HepG2 (cell line): Measurements from ENCODE around the gene MFF. TPM values are rescaled to one million over a fixed set of nuclear protein-coding genes. Genes with fewer than 3 reads are reported as not detected.

Experiments used
- ARNTL ChIP-seq: sonication (generic); formaldehyde crosslinking; IDR thresholded peaks from 2 replicates; pipeline ENCODE4 v1.4.0; 2020; ENCODE audit warnings: mild to moderate bottlenecking, missing genetic modification reagents
- EEA1 ChIP-seq: sonication (generic); formaldehyde crosslinking; IDR thresholded peaks from 2 replicates; pipeline ENCODE4 v1.5.1; 2020; ENCODE audit warnings: mild to moderate bottlenecking, missing genetic modification reagents, borderline replicate concordance
- FOXK2 ChIP-seq: fragments of 450-650 bp; IDR thresholded peaks from 2 replicates; pipeline ENCODE4 v1.6.1; 2016
- KDM1A ChIP-seq: IDR thresholded peaks from 2 replicates; pipeline ENCODE4 v1.6.1; 2016; ENCODE audit warnings: missing compliant biosample characterization
- MAF1 ChIP-seq: sonication (generic); formaldehyde crosslinking; IDR thresholded peaks from 2 replicates; pipeline ENCODE4 v1.5.0; 2020; ENCODE audit warnings: missing genetic modification reagents, borderline replicate concordance
- ZNF136 ChIP-seq: sonication (generic); formaldehyde crosslinking; IDR thresholded peaks from 2 replicates; pipeline ENCODE4 v1.8.1; 2022; ENCODE audit warnings: low read depth, mild to moderate bottlenecking, moderate library complexity, missing genetic modification reagents
- ZNF143 ChIP-seq: sonication (generic); formaldehyde crosslinking; IDR thresholded peaks from 2 replicates; pipeline ENCODE4 v1.4.0; 2020; ENCODE audit warnings: missing genetic modification reagents
- ZNF790 ChIP-seq: sonication (generic); formaldehyde crosslinking; IDR thresholded peaks from 2 replicates; pipeline ENCODE4 v1.8.0; 2022; ENCODE audit warnings: missing genetic modification reagents, mild to moderate bottlenecking, borderline replicate concordance
- polyA plus RNA-seq, 8 experiments: library from polyadenylated mRNA; depleted of rRNA in 3 of 8; stranded (reverse) in 7 of 8; unstranded in 1 of 8; fragments of >200 nt; fragmentation: Illumina TruSeq in 4 of 8; extraction: Trizol in 4 of 8; gene quantifications; 2 replicates each; pipeline versions ENCODE4 v1.2.1 to v1.2.3, GENCODE V29; 2011 to 2016; ENCODE audit warnings: low read depth in 4 of 8, missing spikeins in 1 of 8, mixed read lengths in 1 of 8; ENCODE audit not compliant: insufficient read depth in 1 of 8
- total RNA-seq, 5 experiments: library from RNA; depleted of rRNA; stranded (reverse); fragments of >200 nt; fragmentation: Illumina TruSeq; extraction: Trizol; gene quantifications; 2 replicates each; pipeline ENCODE4 v1.2.3, GENCODE V29; 2016; ENCODE audit warnings: low read depth in 1 of 5
- TF ChIP-seq, protein P1 (sequence below): sonication (generic); formaldehyde crosslinking; IDR thresholded peaks from 2 replicates; pipeline ENCODE4 v1.9.0; 2021; ENCODE audit warnings: missing genetic modification reagents, borderline replicate concordance
- TF ChIP-seq, protein P2 (sequence below): sonication (generic); formaldehyde crosslinking; IDR thresholded peaks from 2 replicates; pipeline ENCODE4 v1.4.0; 2020; ENCODE audit warnings: missing genetic modification reagents, borderline replicate concordance
- TF ChIP-seq, protein P3 (sequence below), 2 experiments: sonication (generic) in 1 of 2; formaldehyde crosslinking in 1 of 2; IDR thresholded peaks; 2 replicates each; pipeline versions ENCODE4 v1.4.0 to v1.6.1; 2016 to 2020; ENCODE audit warnings: borderline replicate concordance in 1 of 2, low read depth in 1 of 2, mild to moderate bottlenecking in 1 of 2, missing genetic modification reagents in 1 of 2
- TF ChIP-seq, protein P4 (sequence below): sonication (generic); formaldehyde crosslinking; IDR thresholded peaks from 2 replicates; pipeline ENCODE4 v1.4.0; 2020; ENCODE audit warnings: missing genetic modification reagents
- TF ChIP-seq, protein P5 (sequence below): sonication (generic); formaldehyde crosslinking; conservative IDR thresholded peaks from 2 replicates; pipeline ENCODE4 v1.8.1; 2023; ENCODE audit warnings: missing genetic modification reagents

Gene MFF
- total and polyA plus RNA-seq, 2 of the 13 experiments (the other 11 are each of a cell fraction or from before 2014, with no cell fraction given), result 81.9 to 156 TPM

DNA sequence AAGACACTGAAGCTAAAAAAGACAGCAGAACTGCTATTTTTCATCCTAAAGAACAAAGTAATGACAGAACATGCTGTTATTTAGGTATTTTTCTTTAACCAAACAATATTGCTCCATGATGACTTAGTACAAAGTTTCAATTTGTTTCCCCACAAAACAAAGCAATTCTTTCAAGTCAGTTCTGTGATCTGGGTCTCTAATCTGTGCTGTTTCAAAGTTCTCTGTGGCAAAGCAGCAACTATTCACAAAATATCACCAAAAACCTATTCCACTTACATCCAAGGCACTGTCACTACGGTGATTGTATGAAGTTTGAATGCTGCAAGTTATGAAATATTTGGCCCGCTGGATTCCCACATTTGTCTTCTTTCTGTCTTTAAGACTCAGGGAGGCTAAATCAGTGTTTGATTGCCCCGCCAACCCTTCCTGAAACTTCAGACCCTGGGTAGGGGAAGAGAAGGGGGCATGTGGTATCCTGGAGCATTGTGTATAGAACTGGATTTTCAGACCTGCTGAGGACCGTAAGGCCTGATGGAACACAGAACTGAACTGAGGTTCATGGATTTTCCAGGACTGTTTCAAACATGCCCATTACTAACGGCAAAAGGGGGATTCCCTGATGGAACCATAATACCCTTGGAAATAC is 13.1 kb upstream of the MFF start (continued):
- no peak for TF ChIP-seq ZNF143 (CRISPR knock-in tag)
- no peak for TF ChIP-seq EEA1
- no peak for TF ChIP-seq FOXK2
- no peak for TF ChIP-seq MAF1
- TF ChIP-seq ARNTL (CRISPR knock-in tag), result no peak
- TF ChIP-seq, protein P1, sequence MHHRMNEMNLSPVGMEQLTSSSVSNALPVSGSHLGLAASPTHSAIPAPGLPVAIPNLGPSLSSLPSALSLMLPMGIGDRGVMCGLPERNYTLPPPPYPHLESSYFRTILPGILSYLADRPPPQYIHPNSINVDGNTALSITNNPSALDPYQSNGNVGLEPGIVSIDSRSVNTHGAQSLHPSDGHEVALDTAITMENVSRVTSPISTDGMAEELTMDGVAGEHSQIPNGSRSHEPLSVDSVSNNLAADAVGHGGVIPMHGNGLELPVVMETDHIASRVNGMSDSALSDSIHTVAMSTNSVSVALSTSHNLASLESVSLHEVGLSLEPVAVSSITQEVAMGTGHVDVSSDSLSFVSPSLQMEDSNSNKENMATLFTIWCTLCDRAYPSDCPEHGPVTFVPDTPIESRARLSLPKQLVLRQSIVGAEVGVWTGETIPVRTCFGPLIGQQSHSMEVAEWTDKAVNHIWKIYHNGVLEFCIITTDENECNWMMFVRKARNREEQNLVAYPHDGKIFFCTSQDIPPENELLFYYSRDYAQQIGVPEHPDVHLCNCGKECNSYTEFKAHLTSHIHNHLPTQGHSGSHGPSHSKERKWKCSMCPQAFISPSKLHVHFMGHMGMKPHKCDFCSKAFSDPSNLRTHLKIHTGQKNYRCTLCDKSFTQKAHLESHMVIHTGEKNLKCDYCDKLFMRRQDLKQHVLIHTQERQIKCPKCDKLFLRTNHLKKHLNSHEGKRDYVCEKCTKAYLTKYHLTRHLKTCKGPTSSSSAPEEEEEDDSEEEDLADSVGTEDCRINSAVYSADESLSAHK (CRISPR knock-in tag), result no peak
- TF ChIP-seq, protein P2, sequence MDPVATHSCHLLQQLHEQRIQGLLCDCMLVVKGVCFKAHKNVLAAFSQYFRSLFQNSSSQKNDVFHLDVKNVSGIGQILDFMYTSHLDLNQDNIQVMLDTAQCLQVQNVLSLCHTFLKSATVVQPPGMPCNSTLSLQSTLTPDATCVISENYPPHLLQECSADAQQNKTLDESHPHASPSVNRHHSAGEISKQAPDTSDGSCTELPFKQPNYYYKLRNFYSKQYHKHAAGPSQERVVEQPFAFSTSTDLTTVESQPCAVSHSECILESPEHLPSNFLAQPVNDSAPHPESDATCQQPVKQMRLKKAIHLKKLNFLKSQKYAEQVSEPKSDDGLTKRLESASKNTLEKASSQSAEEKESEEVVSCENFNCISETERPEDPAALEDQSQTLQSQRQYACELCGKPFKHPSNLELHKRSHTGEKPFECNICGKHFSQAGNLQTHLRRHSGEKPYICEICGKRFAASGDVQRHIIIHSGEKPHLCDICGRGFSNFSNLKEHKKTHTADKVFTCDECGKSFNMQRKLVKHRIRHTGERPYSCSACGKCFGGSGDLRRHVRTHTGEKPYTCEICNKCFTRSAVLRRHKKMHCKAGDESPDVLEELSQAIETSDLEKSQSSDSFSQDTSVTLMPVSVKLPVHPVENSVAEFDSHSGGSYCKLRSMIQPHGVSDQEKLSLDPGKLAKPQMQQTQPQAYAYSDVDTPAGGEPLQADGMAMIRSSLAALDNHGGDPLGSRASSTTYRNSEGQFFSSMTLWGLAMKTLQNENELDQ, result no peak
- TF ChIP-seq, protein P3, sequence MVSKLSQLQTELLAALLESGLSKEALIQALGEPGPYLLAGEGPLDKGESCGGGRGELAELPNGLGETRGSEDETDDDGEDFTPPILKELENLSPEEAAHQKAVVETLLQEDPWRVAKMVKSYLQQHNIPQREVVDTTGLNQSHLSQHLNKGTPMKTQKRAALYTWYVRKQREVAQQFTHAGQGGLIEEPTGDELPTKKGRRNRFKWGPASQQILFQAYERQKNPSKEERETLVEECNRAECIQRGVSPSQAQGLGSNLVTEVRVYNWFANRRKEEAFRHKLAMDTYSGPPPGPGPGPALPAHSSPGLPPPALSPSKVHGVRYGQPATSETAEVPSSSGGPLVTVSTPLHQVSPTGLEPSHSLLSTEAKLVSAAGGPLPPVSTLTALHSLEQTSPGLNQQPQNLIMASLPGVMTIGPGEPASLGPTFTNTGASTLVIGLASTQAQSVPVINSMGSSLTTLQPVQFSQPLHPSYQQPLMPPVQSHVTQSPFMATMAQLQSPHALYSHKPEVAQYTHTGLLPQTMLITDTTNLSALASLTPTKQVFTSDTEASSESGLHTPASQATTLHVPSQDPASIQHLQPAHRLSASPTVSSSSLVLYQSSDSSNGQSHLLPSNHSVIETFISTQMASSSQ (IDR thresholded peaks at IDR 0.05; ENCODE audit: low read depth), result peak; percentile 46; the same call in 1 of the 2 replicates
- TF ChIP-seq, protein P3 (CRISPR knock-in tag; IDR thresholded peaks at IDR 0.05; ENCODE audit: borderline replicate concordance), result no peak
- no peak for TF ChIP-seq KDM1A (CRISPR knock-in tag)
- TF ChIP-seq ZNF790 (CRISPR knock-in tag), result no peak
- TF ChIP-seq, protein P4, sequence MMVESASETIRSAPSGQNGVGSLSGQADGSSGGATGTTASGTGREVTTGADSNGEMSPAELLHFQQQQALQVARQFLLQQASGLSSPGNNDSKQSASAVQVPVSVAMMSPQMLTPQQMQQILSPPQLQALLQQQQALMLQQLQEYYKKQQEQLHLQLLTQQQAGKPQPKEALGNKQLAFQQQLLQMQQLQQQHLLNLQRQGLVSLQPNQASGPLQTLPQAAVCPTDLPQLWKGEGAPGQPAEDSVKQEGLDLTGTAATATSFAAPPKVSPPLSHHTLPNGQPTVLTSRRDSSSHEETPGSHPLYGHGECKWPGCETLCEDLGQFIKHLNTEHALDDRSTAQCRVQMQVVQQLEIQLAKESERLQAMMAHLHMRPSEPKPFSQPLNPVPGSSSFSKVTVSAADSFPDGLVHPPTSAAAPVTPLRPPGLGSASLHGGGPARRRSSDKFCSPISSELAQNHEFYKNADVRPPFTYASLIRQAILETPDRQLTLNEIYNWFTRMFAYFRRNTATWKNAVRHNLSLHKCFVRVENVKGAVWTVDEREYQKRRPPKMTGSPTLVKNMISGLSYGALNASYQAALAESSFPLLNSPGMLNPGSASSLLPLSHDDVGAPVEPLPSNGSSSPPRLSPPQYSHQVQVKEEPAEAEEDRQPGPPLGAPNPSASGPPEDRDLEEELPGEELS (CRISPR knock-in tag), result peak; percentile 47
- TF ChIP-seq, protein P5, sequence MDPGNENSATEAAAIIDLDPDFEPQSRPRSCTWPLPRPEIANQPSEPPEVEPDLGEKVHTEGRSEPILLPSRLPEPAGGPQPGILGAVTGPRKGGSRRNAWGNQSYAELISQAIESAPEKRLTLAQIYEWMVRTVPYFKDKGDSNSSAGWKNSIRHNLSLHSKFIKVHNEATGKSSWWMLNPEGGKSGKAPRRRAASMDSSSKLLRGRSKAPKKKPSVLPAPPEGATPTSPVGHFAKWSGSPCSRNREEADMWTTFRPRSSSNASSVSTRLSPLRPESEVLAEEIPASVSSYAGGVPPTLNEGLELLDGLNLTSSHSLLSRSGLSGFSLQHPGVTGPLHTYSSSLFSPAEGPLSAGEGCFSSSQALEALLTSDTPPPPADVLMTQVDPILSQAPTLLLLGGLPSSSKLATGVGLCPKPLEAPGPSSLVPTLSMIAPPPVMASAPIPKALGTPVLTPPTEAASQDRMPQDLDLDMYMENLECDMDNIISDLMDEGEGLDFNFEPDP (CRISPR knock-in tag), result no peak
- 0 out of 2 replicates have a peak, but pooled peaks have one; percentile 24 for TF ChIP-seq ZNF136
